ENCODE measurements around the gene MAPRE2.

Gene MAPRE2

DNA sequence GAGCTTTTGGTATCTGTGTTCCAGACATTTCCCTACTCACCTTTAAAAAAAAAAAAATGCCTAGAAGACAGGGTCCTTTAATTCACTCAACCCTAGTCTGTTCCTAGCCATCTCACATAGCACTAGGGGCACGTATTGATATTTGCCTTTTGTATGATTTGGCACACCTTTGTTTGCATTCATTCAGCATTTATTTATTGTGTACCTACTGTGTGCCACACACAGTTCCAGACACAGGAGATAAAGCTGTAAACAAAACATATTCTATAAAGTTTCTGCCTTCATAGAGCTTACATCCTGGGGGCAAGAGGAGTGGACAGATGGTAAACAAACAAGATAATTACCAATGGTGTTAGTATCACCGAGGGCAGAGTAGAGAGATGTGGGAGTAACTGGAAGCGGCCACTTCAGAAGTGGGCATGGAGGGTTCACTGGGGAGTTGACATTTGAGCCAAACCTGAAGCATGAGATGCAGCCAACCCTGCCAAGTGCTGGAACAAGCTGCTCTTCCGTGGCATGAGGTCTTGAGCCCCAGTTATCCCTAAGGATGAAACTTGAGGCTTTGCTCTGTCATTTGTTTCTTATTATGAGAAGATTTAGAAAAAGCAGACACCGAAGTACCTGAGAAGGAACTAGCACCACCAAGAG, 18.2 kb downstream of the MAPRE2 start:
- TF ChIP-seq, protein P1, sequence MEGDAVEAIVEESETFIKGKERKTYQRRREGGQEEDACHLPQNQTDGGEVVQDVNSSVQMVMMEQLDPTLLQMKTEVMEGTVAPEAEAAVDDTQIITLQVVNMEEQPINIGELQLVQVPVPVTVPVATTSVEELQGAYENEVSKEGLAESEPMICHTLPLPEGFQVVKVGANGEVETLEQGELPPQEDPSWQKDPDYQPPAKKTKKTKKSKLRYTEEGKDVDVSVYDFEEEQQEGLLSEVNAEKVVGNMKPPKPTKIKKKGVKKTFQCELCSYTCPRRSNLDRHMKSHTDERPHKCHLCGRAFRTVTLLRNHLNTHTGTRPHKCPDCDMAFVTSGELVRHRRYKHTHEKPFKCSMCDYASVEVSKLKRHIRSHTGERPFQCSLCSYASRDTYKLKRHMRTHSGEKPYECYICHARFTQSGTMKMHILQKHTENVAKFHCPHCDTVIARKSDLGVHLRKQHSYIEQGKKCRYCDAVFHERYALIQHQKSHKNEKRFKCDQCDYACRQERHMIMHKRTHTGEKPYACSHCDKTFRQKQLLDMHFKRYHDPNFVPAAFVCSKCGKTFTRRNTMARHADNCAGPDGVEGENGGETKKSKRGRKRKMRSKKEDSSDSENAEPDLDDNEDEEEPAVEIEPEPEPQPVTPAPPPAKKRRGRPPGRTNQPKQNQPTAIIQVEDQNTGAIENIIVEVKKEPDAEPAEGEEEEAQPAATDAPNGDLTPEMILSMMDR (IDR thresholded peaks at IDR 0.05; ENCODE audit: low read depth, low read length): no peak
- DNase-seq (ENCODE audit: low read depth in 2 of 2): no peak

DNA sequence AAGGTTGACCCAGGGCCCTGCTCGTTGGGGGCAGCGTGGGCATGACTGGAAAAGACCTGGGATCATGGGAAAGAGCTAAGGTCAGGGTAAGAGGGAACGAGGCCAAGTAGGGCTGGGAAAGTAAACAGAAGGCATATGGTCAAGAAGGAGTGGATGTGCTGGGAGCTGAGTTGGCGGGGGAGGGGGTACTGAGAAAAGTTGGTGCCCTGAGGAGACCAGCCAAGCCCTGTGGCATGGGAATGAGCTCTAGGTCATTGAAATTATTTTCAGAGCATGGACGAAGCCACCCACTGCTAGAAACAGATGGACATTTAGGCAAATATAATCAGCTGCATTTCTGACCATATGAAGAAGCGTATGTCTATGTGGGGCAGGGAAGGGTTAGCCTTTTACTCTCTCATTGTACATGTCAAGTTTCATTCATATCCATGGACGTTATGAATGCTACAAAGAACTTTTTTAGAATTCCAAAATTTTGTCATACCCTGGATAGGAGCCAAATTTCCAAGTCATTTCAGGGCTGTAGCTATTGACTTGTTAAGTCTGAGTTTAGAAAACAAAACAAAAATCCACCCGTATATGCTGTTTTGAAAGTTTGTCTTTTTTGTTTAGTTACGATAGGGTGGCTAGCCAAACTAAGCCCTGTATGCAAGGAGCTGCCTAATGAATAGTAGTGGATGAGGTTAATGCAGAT, 19.1 kb downstream of the MAPRE2 start:
- no peak overlapping the region for H3K4me3 ChIP-seq (replicated peaks in 1 of 2; ENCODE audit: low read depth in 2 of 2, low read length in 2 of 2)
- peak in 1 of 2 donors; percentile 43 for DNase-seq (ENCODE audit: low read depth in 2 of 2)
- TF ChIP-seq, protein P1 (IDR thresholded peaks at IDR 0.05; ENCODE audit: low read depth, low read length): no peak

More for the DNA sequence above, 18.2 kb downstream of the MAPRE2 start:
- H3K4me3 ChIP-seq (replicated peaks in 1 of 2; ENCODE audit: low read depth in 2 of 2, low read length in 2 of 2): no peak overlapping the region

GRCh38 chr18:35061336-35061735, 20.1 kb downstream of the MAPRE2 start:
- no peak for DNase-seq (ENCODE audit: low read depth in 2 of 2)
- TF ChIP-seq, protein P1 (IDR thresholded peaks at IDR 0.05; ENCODE audit: low read depth, low read length): no peak
- H3K4me3 ChIP-seq (replicated peaks in 1 of 2; ENCODE audit: low read depth in 2 of 2, low read length in 2 of 2): no peak overlapping the region

GRCh38 chr18:35061804-35062203, 20.6 kb downstream of the MAPRE2 start:
- no peak for DNase-seq (ENCODE audit: low read depth in 2 of 2)
- TF ChIP-seq, protein P1 (IDR thresholded peaks at IDR 0.05; ENCODE audit: low read depth, low read length): no peak
- no peak overlapping the region for H3K4me3 ChIP-seq (replicated peaks in 1 of 2; ENCODE audit: low read depth in 2 of 2, low read length in 2 of 2)

GRCh38 chr18:35062408-35062807, 21.2 kb downstream of the MAPRE2 start:
- H3K4me3 ChIP-seq (replicated peaks in 1 of 2; ENCODE audit: low read depth in 2 of 2, low read length in 2 of 2): no peak overlapping the region
- no peak for DNase-seq (ENCODE audit: low read depth in 2 of 2)
- TF ChIP-seq, protein P1 (IDR thresholded peaks at IDR 0.05; ENCODE audit: low read depth, low read length): no peak

DNA sequence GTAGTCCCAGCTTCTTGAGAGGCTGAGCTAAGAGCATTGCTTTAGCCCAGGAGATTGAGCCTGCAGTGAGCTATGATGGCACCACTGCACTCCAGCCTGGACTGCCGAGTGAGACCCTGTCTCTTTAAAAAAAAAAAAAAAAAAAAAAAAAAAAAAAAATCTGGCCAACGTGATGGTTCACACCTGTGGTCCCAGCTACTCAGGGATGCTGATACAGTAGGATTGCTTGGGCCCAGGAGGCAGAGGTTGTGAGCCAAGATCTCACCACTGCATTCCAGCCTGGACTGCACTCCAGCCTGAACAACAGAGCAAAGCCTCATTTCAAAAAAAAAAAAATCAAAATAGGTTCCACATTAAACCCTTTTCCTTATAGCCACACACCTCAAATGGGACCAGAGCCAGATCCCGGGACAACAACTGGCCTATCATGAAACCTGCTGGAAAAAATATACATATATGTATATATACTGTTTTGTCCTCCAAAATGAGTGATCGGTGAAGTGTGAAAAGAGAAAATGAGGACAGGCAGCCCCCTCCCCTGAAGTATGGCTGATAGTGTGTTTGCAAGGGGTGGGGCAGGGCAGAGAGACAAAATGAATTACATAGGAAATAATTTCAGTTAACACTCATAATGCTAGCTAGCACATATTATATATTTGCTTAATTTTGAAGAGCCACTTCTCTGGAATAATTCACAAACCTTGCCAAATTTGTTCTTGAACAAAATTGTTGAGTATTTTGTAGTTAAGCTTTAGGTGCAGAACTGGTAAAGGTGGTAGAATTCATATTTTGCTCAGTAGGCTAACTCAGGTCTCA, 22.9 kb downstream of the MAPRE2 start:
- H3K4me3 ChIP-seq (replicated peaks in 1 of 2; ENCODE audit: low read depth in 2 of 2, low read length in 2 of 2): no peak overlapping the region
- TF ChIP-seq, protein P1 (IDR thresholded peaks at IDR 0.05; ENCODE audit: low read depth, low read length): no peak
- no peak for DNase-seq (ENCODE audit: low read depth in 2 of 2)

All from cardiac fibroblast (primary cell).